ENCODE results near the gene ARHGAP42.

The ARHGAP42 gene

GRCh38 chr11:100860318-100861155 lies 173.4 kb downstream of the ARHGAP42 start:
- no peak overlapping the region for H3K9ac ChIP-seq (ENCODE audit: low read length in 5 of 5)
- H3K4me3 ChIP-seq (ENCODE audit: low read depth in 1 of 5, low read length in 5 of 5): no peak overlapping the region
- no peak overlapping the region for H3K27ac ChIP-seq (ENCODE audit: low read depth, low read length)
- H3K36me3 ChIP-seq (ENCODE audit: control insufficient read depth in 5 of 5, insufficient read depth in 5 of 5, low read length in 5 of 5): no peaks in the 10 kb centered on the region
- H3K4me1 ChIP-seq (ENCODE audit: control insufficient read depth in 5 of 5, insufficient read depth in 5 of 5, low read length in 5 of 5): peaks cover 0 to 17% (median 7%) of the 10 kb centered on the region in 5 donors
- H3K9me3 ChIP-seq (ENCODE audit: control insufficient read depth in 5 of 5, low read length in 5 of 5): no peaks in the 10 kb centered on the region
- H3K27me3 ChIP-seq (ENCODE audit: control insufficient read depth in 5 of 5, insufficient read depth in 4 of 5, low read length in 5 of 5): no peaks in the 10 kb centered on the region

DNA sequence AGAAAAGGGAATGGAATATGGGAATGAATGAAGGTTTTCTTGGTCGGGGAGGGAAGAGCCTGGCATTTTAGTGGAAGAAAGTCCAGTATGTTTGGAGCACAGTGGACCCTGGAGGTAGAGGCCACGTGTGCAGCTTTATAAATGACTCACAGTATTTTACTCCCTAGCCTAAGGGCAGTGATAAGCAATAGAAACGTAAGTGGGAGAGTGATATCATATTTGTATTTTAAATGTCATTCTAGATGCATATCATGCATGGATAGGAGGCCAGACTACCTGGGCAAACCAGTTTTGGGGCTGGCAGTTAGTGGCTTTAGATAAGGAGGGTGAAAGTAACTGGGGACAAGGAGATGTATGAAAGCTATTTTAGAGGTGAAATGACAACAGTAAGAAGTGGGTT lies 174.1 kb downstream of the ARHGAP42 start:
- Histone ChIP-seq H3K27ac (ENCODE audit: low read depth, low read length) (no peak overlapping the region), H3K4me1 (ENCODE audit: control insufficient read depth in 5 of 5, insufficient read depth in 5 of 5, low read length in 5 of 5) (peaks cover 0 to 11% (median 7%) of the 10 kb centered on the region in 5 donors), H3K9ac (ENCODE audit: low read length in 5 of 5) (no peak overlapping the region), H3K4me3 (ENCODE audit: low read depth in 1 of 5, low read length in 5 of 5) (no peak overlapping the region), H3K27me3 (ENCODE audit: control insufficient read depth in 5 of 5, insufficient read depth in 4 of 5, low read length in 5 of 5) (no peaks in the 10 kb centered on the region), H3K9me3 (ENCODE audit: control insufficient read depth in 5 of 5, low read length in 5 of 5) (no peaks in the 10 kb centered on the region), H3K36me3 (ENCODE audit: control insufficient read depth in 5 of 5, insufficient read depth in 5 of 5, low read length in 5 of 5) (no peaks in the 10 kb centered on the region)

GRCh38 chr11:100863080-100863581 lies 176.0 kb downstream of the ARHGAP42 start:
- Histone ChIP-seq H3K27ac (ENCODE audit: low read depth, low read length) (no peak overlapping the region), H3K4me1 (ENCODE audit: control insufficient read depth in 5 of 5, insufficient read depth in 5 of 5, low read length in 5 of 5) (peaks cover 0 to 8% (median 5%) of the 10 kb centered on the region in 5 donors), H3K27me3 (ENCODE audit: control insufficient read depth in 5 of 5, insufficient read depth in 4 of 5, low read length in 5 of 5) (no peaks in the 10 kb centered on the region), H3K9me3 (ENCODE audit: control insufficient read depth in 5 of 5, low read length in 5 of 5) (no peaks in the 10 kb centered on the region), H3K36me3 (ENCODE audit: control insufficient read depth in 5 of 5, insufficient read depth in 5 of 5, low read length in 5 of 5) (no peaks in the 10 kb centered on the region), H3K4me3 (ENCODE audit: low read depth in 1 of 5, low read length in 5 of 5) (no peak overlapping the region), H3K9ac (ENCODE audit: low read length in 5 of 5) (no peak overlapping the region)

GRCh38 chr11:100865443-100866065 lies 178.5 kb downstream of the ARHGAP42 start:
- Histone ChIP-seq H3K27me3 (ENCODE audit: control insufficient read depth in 5 of 5, insufficient read depth in 4 of 5, low read length in 5 of 5) (no peaks in the 10 kb centered on the region), H3K36me3 (ENCODE audit: control insufficient read depth in 5 of 5, insufficient read depth in 5 of 5, low read length in 5 of 5) (no peaks in the 10 kb centered on the region), H3K4me3 (ENCODE audit: low read depth in 1 of 5, low read length in 5 of 5) (no peak overlapping the region), H3K4me1 (ENCODE audit: control insufficient read depth in 5 of 5, insufficient read depth in 5 of 5, low read length in 5 of 5) (peaks cover 0 to 8% (median 5%) of the 10 kb centered on the region in 5 donors), H3K9ac (ENCODE audit: low read length in 5 of 5) (no peak overlapping the region), H3K27ac (ENCODE audit: low read depth, low read length) (no peak overlapping the region), H3K9me3 (ENCODE audit: control insufficient read depth in 5 of 5, low read length in 5 of 5) (no peaks in the 10 kb centered on the region)

DNA sequence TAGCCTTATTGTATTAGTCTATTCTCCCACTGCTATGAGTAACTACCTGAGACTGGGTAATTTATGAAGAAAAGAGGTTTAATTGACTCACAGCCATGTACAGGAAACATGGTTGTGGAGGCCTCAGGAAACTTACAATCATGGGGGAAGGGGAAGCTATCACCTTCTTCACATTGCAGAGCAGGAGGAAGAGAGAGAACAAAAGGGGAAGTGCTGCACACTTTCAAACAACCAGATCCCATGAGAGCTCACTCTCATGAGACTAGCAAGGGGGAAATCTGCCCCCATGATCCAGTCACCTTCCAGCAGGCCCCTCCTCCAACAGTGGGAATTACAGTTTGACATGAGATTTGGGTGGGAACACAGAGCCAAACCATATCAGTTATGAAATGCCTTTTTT lies 179.4 kb downstream of the ARHGAP42 start:
- Histone ChIP-seq H3K4me3 (ENCODE audit: low read depth in 1 of 5, low read length in 5 of 5) (no peak overlapping the region), H3K36me3 (ENCODE audit: control insufficient read depth in 5 of 5, insufficient read depth in 5 of 5, low read length in 5 of 5) (no peaks in the 10 kb centered on the region), H3K9me3 (ENCODE audit: control insufficient read depth in 5 of 5, low read length in 5 of 5) (no peaks in the 10 kb centered on the region), H3K9ac (ENCODE audit: low read length in 5 of 5) (no peak overlapping the region), H3K27me3 (ENCODE audit: control insufficient read depth in 5 of 5, insufficient read depth in 4 of 5, low read length in 5 of 5) (no peaks in the 10 kb centered on the region), H3K27ac (ENCODE audit: low read depth, low read length) (no peak overlapping the region), H3K4me1 (ENCODE audit: control insufficient read depth in 5 of 5, insufficient read depth in 5 of 5, low read length in 5 of 5) (peaks cover 0 to 8% (median 5%) of the 10 kb centered on the region in 5 donors)

GRCh38 chr11:100867606-100868005 lies 180.5 kb downstream of the ARHGAP42 start:
- peaks cover 0 to 8% (median 5%) of the 10 kb centered on the region in 5 donors for H3K4me1 ChIP-seq (ENCODE audit: control insufficient read depth in 5 of 5, insufficient read depth in 5 of 5, low read length in 5 of 5)
- no peaks in the 10 kb centered on the region for H3K9me3 ChIP-seq (ENCODE audit: control insufficient read depth in 5 of 5, low read length in 5 of 5)
- no peaks in the 10 kb centered on the region for H3K27me3 ChIP-seq (ENCODE audit: control insufficient read depth in 5 of 5, insufficient read depth in 4 of 5, low read length in 5 of 5)
- no peak overlapping the region for H3K4me3 ChIP-seq (ENCODE audit: low read depth in 1 of 5, low read length in 5 of 5)
- H3K27ac ChIP-seq (ENCODE audit: low read depth, low read length): no peak overlapping the region
- H3K36me3 ChIP-seq (ENCODE audit: control insufficient read depth in 5 of 5, insufficient read depth in 5 of 5, low read length in 5 of 5): no peaks in the 10 kb centered on the region
- H3K9ac ChIP-seq (ENCODE audit: low read length in 5 of 5): no peak overlapping the region

- Histone ChIP-seq H3K27ac (ENCODE audit: low read depth, low read length) (no peak overlapping the region), H3K27me3 (ENCODE audit: control insufficient read depth in 5 of 5, insufficient read depth in 4 of 5, low read length in 5 of 5) (no peaks in the 10 kb centered on the region), H3K9me3 (ENCODE audit: control insufficient read depth in 5 of 5, low read length in 5 of 5) (no peaks in the 10 kb centered on the region), H3K36me3 (ENCODE audit: control insufficient read depth in 5 of 5, insufficient read depth in 5 of 5, low read length in 5 of 5) (no peaks in the 10 kb centered on the region), H3K4me1 (ENCODE audit: control insufficient read depth in 5 of 5, insufficient read depth in 5 of 5, low read length in 5 of 5) (no peaks in the 10 kb centered on the region), H3K4me3 (ENCODE audit: low read depth in 1 of 5, low read length in 5 of 5) (no peak overlapping the region), H3K9ac (ENCODE audit: low read length in 5 of 5) (no peak overlapping the region)
Measured at GRCh38 chr11:100869328-100869727, 182.2 kb downstream of the ARHGAP42 start.

- Histone ChIP-seq H3K4me3 (ENCODE audit: low read depth in 1 of 5, low read length in 5 of 5) (no peak overlapping the region), H3K27me3 (ENCODE audit: control insufficient read depth in 5 of 5, insufficient read depth in 4 of 5, low read length in 5 of 5) (no peaks in the 10 kb centered on the region), H3K27ac (ENCODE audit: low read depth, low read length) (no peak overlapping the region), H3K4me1 (ENCODE audit: control insufficient read depth in 5 of 5, insufficient read depth in 5 of 5, low read length in 5 of 5) (no peaks in the 10 kb centered on the region), H3K9me3 (ENCODE audit: control insufficient read depth in 5 of 5, low read length in 5 of 5) (no peaks in the 10 kb centered on the region), H3K36me3 (ENCODE audit: control insufficient read depth in 5 of 5, insufficient read depth in 5 of 5, low read length in 5 of 5) (no peaks in the 10 kb centered on the region), H3K9ac (ENCODE audit: low read length in 5 of 5) (no peak overlapping the region)
Measured at GRCh38 chr11:100870138-100870537, 183.1 kb downstream of the ARHGAP42 start.

- Histone ChIP-seq H3K9me3 (ENCODE audit: control insufficient read depth in 5 of 5, low read length in 5 of 5) (no peaks in the 10 kb centered on the region), H3K4me1 (ENCODE audit: control insufficient read depth in 5 of 5, insufficient read depth in 5 of 5, low read length in 5 of 5) (peaks cover 0 to 15% (median 7%) of the 10 kb centered on the region in 5 donors), H3K27me3 (ENCODE audit: control insufficient read depth in 5 of 5, insufficient read depth in 4 of 5, low read length in 5 of 5) (no peaks in the 10 kb centered on the region), H3K9ac (ENCODE audit: low read length in 5 of 5) (no peak overlapping the region), H3K4me3 (ENCODE audit: low read depth in 1 of 5, low read length in 5 of 5) (no peak overlapping the region), H3K36me3 (ENCODE audit: control insufficient read depth in 5 of 5, insufficient read depth in 5 of 5, low read length in 5 of 5) (no peaks in the 10 kb centered on the region), H3K27ac (ENCODE audit: low read depth, low read length) (no peak overlapping the region)
Measured at GRCh38 chr11:100872951-100873740, 186.1 kb downstream of the ARHGAP42 start.
